Central memory CD4-positive, alpha-beta T cell (primary cell): ENCODE data around the gene SPATA16.
"Not testable (repeated sequence)": the region's sequence is repeated elsewhere in the genome, so short reads cannot be mapped to it uniquely, and the experiment has no call there.

ENCODE experiments used
- DNase-seq: peaks from one replicate; pipeline ENCODE4 v3.0.0; 2022

SPATA16 gene

DNA sequence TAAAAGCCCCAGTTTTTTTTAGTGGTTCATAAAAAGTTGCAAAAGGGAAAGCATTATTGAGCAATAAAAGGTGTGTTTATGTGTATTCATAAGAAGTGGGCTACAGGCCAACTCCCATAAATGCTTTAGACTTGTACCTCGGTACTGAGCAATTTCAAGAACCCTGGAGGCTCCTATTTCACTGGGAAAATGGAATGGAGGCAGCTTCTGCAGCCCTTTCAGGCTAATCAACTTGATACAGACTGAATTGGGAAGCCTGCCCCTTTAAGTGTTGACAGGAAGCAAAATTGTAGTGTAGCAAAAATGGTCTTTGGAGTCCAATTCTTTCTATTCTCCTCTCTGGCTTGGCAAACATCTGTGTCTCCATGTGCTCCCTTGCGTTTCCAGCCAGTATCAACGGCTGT is 271.7 kb downstream of the SPATA16 start:
- no peak for DNase-seq

GRCh38 chr3:172868582-172869200 is 272.3 kb downstream of the SPATA16 start:
- no peak for DNase-seq

DNA sequence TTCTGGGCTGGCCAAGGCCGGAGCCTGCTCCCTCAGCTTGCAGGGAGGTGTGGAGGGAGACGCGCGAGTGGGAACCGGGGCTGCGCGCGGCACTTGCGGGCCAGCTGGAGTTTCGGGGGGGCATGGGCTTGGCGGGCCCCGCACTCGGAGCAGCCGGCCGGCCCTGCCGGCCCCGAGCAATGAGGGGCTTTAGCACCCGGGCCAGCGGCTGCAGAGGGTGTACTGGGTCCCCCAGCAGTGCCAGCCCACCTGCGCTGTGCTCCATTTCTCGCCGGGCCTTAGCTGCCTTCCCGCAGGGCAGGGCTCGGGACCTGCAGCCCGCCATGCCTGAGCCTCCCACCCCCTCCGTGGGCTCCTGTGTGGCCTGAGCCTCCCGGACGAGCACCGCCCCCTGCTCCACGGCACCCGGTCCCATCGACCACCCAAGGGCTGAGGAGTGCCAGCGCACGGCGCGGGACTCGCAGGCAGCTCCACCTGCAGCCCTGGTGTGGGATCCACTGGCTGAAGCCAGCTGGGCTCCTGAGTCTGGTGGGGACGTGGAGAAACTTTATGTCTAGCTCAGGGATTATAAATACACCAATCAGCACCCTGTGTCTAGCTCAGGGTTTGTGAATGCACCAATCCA is 274.2 kb downstream of the SPATA16 start:
- not testable (repeated sequence) for DNase-seq

DNA sequence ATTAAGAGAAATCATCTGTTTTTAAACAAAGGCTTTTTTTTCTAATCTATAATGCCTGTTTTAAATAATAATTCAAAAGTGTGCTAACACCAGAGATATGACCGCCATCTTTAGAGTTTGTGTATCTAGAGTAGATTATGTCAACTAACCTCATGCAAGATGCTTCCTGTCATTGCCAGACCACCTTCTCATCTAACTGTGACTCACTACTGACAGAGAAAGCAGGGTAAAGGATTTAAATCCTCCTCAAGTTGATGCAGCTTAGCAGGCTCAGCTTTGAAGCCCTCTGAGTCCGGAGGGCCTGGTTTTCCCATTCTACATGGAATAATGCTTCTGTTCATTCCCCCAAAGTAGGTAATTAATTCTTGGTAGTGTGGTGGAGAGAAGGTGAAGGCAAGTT is 282.0 kb downstream of the SPATA16 start:
- DNase-seq = no peak

DNA sequence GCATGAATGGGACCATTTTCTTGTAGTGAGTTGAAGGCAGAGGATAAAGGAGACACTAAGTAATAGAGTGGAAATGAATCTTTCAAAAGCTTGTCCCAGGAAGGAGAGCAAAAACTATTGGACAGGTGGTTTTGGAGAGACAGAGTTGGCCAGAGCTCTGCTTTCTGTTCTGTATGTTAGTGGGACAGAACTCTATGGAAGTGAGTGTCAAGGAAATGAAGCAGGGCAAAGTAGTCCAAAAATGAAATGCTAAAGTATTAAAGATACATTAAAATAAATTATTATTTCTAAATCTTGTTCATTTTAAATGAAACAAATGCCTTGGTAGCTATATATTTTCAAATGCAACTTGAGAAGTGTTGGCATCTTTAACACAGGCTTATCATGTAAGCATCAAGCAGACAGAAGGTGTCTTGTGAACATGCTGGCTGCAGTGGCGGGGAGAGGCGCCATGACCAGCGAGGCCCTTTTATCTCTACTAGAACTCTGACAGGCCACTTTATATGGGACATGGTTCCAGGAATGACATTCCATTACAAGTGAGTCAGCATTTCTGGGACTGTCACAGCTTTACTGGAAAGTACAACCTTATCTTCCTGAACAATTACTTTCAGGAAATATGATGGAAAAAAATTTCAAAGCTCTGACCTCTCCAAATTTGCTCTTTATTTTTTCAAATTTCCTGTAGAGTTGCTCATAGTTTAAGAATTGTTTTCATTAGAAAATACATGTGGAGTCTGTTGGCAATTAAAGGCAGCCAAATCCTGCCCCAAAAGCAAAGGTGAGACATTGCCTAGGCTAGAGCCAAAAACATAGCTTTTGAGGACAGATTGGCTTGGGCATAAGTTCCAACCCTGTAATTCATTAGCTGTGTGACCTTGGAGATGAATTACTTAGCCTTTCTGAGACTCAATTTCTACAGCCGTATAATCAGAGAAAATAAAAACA is 284.0 kb downstream of the SPATA16 start:
- no peak for DNase-seq

DNA sequence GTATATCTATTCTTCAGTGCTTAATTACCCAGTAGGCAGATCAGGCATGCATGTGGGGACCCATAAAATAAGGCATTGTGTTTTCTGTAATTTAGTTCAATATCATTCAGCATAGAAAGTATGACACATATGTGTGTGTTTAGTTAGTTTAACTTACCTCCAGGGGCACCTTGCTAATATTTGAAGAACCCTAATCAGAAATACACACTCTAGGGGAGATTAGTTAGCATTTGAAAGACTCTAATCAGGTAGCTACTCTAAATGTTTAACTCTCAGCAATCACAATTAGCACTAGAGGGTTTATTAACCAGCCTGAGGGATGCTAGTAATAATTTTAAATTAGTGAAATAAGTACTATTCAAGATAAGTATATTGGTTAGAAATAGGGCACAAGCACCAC is 286.0 kb downstream of the SPATA16 start:
- DNase-seq = no peak

GRCh38 chr3:172853921-172854666 is 286.9 kb downstream of the SPATA16 start:
- no peak for DNase-seq

- no peak for DNase-seq
Observed at GRCh38 chr3:172853005-172853404, 288.0 kb downstream of the SPATA16 start.

- no peak for DNase-seq
Observed at GRCh38 chr3:172848910-172849309, 292.1 kb downstream of the SPATA16 start.

GRCh38 chr3:172847292-172847691 is 293.7 kb downstream of the SPATA16 start:
- DNase-seq = no peak

- DNase-seq = no peak
Observed at GRCh38 chr3:172846706-172847105, 294.3 kb downstream of the SPATA16 start.

DNA sequence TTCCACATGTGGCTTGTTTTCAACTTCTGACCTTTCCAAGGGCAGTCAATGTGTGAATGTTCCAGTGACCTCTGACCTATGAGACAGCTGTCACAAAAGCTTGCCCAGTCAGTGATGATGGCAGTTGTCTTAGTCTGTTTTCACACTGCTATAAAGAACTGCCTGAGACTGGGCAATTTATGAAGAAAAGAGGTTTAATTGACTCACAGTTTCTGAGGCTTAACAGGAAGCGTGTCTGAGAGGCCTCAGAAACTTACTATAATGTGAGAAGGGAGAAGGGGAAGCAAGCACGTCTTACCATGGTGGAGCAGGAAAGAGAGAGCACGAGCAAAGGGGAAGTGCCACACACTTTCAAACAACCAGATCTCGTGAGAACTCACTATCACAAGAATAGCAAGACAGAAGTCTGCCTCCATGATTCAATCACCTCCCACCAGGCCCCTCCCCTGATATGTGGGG is 294.9 kb downstream of the SPATA16 start:
- DNase-seq = no peak

DNA sequence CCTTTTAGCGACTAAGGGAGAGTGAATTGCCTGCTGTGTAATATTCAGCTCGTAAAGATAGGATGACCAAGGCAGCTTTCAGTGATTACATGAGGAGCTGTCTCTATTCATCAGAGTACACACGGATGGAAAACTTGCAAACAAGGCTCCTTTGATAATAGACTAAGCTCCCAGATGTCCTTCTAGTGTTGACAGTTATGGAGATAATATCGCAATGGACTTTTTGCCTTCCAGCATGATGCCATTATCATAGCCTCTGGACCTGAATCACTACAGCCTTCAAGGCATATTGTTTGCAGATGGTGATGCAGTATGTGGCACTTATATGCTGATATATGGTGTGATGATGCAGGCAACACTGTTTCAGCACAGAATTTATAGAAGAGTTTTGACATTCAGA is 296.6 kb downstream of the SPATA16 start:
- no peak for DNase-seq

DNA sequence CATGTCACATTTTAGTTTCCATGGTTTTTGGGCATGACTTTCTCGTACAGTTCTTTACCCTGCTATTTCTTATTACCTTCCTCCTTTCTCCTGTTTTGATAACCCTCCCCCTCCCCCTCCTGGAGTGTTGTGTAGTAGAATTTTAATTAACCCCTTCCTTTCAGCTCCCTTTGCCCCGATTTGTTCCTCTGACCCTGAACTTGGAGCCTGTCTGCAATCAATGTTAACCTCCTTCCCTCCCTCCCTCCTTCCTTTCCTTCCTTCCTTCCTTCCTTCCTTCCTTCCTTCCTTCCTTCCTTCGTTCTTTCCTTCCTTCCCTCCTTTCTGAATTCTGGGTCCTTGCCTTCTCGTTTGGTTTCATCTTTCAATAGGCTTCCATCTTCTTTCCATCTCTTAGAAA is 300.1 kb downstream of the SPATA16 start:
- no peak for DNase-seq

DNA sequence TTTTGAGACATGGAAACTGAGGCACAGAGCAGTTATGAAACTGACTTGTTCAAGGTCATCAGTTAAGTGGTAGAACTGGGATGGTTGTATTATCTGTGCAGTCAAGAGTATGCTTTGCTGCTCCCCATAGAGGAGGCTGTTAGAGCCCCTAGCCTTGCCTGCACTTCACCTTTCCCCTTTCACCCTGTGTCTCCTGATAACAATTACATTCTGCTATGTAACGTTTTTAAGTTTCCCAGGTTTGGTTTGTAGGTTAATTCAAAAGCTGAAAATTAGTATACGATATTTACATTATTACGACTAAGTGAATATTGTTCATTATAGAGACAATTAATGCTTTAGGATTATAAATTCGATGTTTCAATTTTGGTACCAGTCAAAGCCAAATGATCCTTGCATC is 300.6 kb downstream of the SPATA16 start:
- no peak for DNase-seq

- DNase-seq = no peak
Observed at GRCh38 chr3:172839679-172840078, 301.4 kb downstream of the SPATA16 start.
